Measurements from ENCODE around the gene MAPK10. TPM values are rescaled to one million over a fixed set of nuclear protein-coding genes. Genes with fewer than 3 reads are reported as not detected.
"Not testable (repeated sequence)": the region's sequence is repeated elsewhere in the genome, so short reads cannot be mapped to it uniquely, and the experiment has no call there.

MAPK10 gene
- polyA plus RNA-seq, 1 donor from 2014 or later = 0.94 TPM

GRCh38 chr4:86101410-86101809 lies 258.4 kb downstream of the MAPK10 start:
- no peaks in the 10 kb centered on the region for H3K9me3 Mint-ChIP-seq
- peaks cover 4% of the 10 kb centered on the region for H3K27me3 Mint-ChIP-seq
- H3K4me3 Mint-ChIP-seq = no peak overlapping the region
- no peaks in the 10 kb centered on the region for H3K36me3 Mint-ChIP-seq
- H3K27ac Mint-ChIP-seq = no peak overlapping the region
- no peaks in the 10 kb centered on the region for H3K4me1 Mint-ChIP-seq

DNA sequence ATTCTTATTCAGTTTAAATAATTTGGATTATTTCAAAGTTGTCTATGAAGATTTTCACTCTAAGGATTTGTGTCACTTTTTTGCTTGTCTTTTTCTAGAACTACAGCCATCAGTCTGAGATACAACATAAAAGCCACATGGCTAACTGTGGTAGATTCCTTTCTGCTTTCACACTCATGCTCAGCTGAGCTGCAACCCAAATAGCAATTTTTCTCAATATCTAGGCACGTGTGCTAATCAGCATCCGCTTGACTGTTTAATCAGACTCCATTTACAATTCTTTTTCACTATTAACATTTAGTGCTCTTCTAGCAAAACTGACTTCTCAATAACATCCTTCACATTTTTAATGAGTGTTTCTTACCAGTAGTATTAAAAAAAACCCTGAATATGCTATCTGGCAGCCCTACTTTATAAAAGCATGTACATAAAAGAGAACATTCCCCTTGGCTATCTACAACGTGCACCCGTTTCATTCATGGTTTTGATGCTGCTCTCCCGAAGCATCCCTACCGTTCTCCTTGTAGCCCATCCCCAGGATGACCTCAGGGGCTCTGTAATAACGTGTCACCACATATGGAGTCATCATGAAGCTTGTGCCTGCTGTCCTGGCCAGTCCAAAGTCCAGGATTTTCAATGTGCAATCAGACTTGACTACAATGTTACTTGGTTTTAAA lies 259.2 kb downstream of the MAPK10 start:
- no peaks in the 10 kb centered on the region for H3K36me3 Mint-ChIP-seq
- no peak overlapping the region for H3K27ac Mint-ChIP-seq
- no peak overlapping the region for H3K4me3 Mint-ChIP-seq
- H3K9me3 Mint-ChIP-seq = no peaks in the 10 kb centered on the region
- no peaks in the 10 kb centered on the region for H3K4me1 Mint-ChIP-seq
- H3K27me3 Mint-ChIP-seq = peaks cover 4% of the 10 kb centered on the region

- no peaks in the 10 kb centered on the region for H3K9me3 Mint-ChIP-seq
- peaks cover 4% of the 10 kb centered on the region for H3K27me3 Mint-ChIP-seq
- H3K4me1 Mint-ChIP-seq = no peaks in the 10 kb centered on the region
- no peak overlapping the region for H3K27ac Mint-ChIP-seq
- no peaks in the 10 kb centered on the region for H3K36me3 Mint-ChIP-seq
- H3K4me3 Mint-ChIP-seq = no peak overlapping the region
Observed at GRCh38 chr4:86099348-86099747, 260.5 kb downstream of the MAPK10 start.

- H3K4me1 Mint-ChIP-seq = no peaks in the 10 kb centered on the region
- peaks cover 4% of the 10 kb centered on the region for H3K27me3 Mint-ChIP-seq
- no peaks in the 10 kb centered on the region for H3K36me3 Mint-ChIP-seq
- H3K9me3 Mint-ChIP-seq = no peaks in the 10 kb centered on the region
- H3K27ac Mint-ChIP-seq = no peak overlapping the region
- H3K4me3 Mint-ChIP-seq = no peak overlapping the region
Observed at GRCh38 chr4:86098691-86099090, 261.2 kb downstream of the MAPK10 start.

- H3K9me3 Mint-ChIP-seq = no peaks in the 10 kb centered on the region
- H3K36me3 Mint-ChIP-seq = no peaks in the 10 kb centered on the region
- H3K27ac Mint-ChIP-seq = no peak overlapping the region
Observed at GRCh38 chr4:86096373-86096772, 263.5 kb downstream of the MAPK10 start.

GRCh38 chr4:86092684-86093083 lies 267.2 kb downstream of the MAPK10 start:
- no peak overlapping the region for H3K4me3 Mint-ChIP-seq
- H3K27me3 Mint-ChIP-seq = no peaks in the 10 kb centered on the region
- H3K36me3 Mint-ChIP-seq = no peaks in the 10 kb centered on the region
- no peaks in the 10 kb centered on the region for H3K4me1 Mint-ChIP-seq
- H3K9me3 Mint-ChIP-seq = no peaks in the 10 kb centered on the region
- no peak overlapping the region for H3K27ac Mint-ChIP-seq

More at GRCh38 chr4:86096373-86096772, 263.5 kb downstream of the MAPK10 start:
- no peaks in the 10 kb centered on the region for H3K4me1 Mint-ChIP-seq
- no peak overlapping the region for H3K4me3 Mint-ChIP-seq
- peaks cover 4% of the 10 kb centered on the region for H3K27me3 Mint-ChIP-seq

DNA sequence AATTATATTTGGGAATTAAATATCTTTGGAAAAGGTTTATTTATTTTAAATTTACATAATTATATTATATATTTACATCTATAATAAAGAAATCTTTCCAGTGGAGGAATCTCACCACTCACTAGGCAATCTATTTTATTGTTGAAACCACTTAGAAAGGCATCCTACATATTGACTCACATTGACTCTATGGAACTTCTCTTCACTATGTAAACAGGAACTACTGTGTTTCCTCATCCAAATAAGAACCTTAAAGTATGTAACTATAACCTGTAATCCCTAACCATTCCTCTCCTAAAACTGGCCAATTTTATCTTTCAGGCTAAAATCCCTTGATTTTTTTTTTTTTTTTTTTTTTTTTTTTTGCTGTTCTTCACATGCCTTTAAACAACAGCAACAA lies 268.7 kb downstream of the MAPK10 start:
- no peak overlapping the region for H3K4me3 Mint-ChIP-seq
- H3K36me3 Mint-ChIP-seq = no peaks in the 10 kb centered on the region
- no peaks in the 10 kb centered on the region for H3K4me1 Mint-ChIP-seq
- no peak overlapping the region for H3K27ac Mint-ChIP-seq
- no peaks in the 10 kb centered on the region for H3K27me3 Mint-ChIP-seq
- no peaks in the 10 kb centered on the region for H3K9me3 Mint-ChIP-seq

GRCh38 chr4:86089781-86090323 lies 270.0 kb downstream of the MAPK10 start:
- H3K27ac Mint-ChIP-seq = no peak overlapping the region
- H3K36me3 Mint-ChIP-seq = no peaks in the 10 kb centered on the region
- no peaks in the 10 kb centered on the region for H3K9me3 Mint-ChIP-seq
- H3K4me1 Mint-ChIP-seq = no peaks in the 10 kb centered on the region
- H3K4me3 Mint-ChIP-seq = no peak overlapping the region
- peaks cover 2% of the 10 kb centered on the region for H3K27me3 Mint-ChIP-seq

GRCh38 chr4:86089053-86089452 lies 270.8 kb downstream of the MAPK10 start:
- Mint-ChIP-seq H3K27ac (no peak overlapping the region), H3K36me3 (no peaks in the 10 kb centered on the region), H3K27me3 (peaks cover 2% of the 10 kb centered on the region), H3K4me1 (no peaks in the 10 kb centered on the region), H3K4me3 (no peak overlapping the region), H3K9me3 (no peaks in the 10 kb centered on the region)

GRCh38 chr4:86075796-86076195 lies 284.1 kb downstream of the MAPK10 start:
- not testable (repeated sequence) for H3K4me1 Mint-ChIP-seq, H3K36me3 Mint-ChIP-seq, H3K4me3 Mint-ChIP-seq, H3K27ac Mint-ChIP-seq, H3K27me3 Mint-ChIP-seq, H3K9me3 Mint-ChIP-seq

DNA sequence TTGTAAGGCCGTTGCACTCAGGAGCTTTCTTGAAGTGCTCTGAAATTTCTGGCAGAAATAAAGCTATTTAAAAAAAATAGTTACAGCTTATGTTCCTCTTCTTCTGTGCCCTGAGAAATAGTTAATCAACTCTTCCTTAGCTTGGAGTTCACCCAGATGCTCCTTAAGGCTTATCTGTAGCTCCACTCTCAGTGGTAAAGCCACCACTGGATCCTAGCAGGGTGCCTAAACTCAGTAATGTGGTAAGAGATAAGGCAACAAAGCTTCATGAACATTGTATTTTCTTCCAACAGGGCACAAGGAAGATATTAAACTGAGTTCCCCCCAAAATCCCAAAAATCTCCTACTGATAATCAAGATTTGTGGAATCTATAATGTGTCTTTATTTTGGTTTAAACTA lies 299.5 kb downstream of the MAPK10 start:
- no peak overlapping the region for H3K27ac Mint-ChIP-seq
- no peaks in the 10 kb centered on the region for H3K4me1 Mint-ChIP-seq
- peaks cover 7% of the 10 kb centered on the region for H3K27me3 Mint-ChIP-seq
- H3K9me3 Mint-ChIP-seq = no peaks in the 10 kb centered on the region
- no peaks in the 10 kb centered on the region for H3K36me3 Mint-ChIP-seq
- no peak overlapping the region for H3K4me3 Mint-ChIP-seq

GRCh38 chr4:86058621-86059020 lies 301.2 kb downstream of the MAPK10 start:
- Mint-ChIP-seq H3K9me3 (no peaks in the 10 kb centered on the region), H3K27me3 (peaks cover 7% of the 10 kb centered on the region), H3K4me1 (no peaks in the 10 kb centered on the region), H3K27ac (no peak overlapping the region), H3K4me3 (no peak overlapping the region), H3K36me3 (no peaks in the 10 kb centered on the region)

- Mint-ChIP-seq H3K36me3 (no peaks in the 10 kb centered on the region), H3K9me3 (no peaks in the 10 kb centered on the region), H3K4me1 (no peaks in the 10 kb centered on the region), H3K27ac (no peak overlapping the region), H3K27me3 (peaks cover 9% of the 10 kb centered on the region), H3K4me3 (no peak overlapping the region)
Observed at GRCh38 chr4:86055898-86056297, 304.0 kb downstream of the MAPK10 start.

DNA sequence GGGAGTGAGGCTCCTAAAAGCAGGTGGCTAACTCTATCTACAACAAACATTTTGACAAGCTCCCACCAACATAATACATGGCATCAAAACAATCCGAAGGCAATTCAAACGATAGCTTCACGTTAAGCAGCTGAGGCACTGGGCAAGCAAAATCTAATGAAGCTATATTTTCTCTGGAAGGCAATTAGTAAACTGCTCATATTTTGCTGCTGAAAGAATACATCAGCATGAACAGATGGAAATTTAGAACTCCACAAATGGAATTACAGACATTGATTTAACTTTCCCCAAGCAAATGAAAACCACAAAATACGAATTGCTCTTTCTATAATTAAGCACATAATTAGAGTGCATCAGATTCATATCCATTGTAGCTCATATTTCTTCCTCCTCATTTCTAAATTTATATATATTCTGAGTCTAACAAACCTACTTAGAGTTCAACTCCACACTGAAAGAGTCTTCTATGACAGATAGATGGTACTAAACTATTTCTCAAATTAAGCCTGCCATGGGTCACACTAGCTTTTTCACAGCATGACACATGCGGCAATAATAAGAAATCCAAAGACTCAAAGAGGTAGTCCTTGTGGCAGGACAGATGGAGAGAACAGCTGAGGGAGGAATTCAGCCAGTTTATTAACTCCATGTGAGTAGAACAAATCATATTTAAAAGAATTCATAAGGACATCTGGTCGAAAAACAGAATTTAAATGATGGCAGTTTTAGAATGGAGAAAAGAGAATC lies 305.4 kb downstream of the MAPK10 start:
- Mint-ChIP-seq H3K27ac (no peak overlapping the region), H3K27me3 (peaks cover 6% of the 10 kb centered on the region), H3K4me1 (no peaks in the 10 kb centered on the region), H3K4me3 (no peak overlapping the region), H3K36me3 (no peaks in the 10 kb centered on the region), H3K9me3 (no peaks in the 10 kb centered on the region)

DNA sequence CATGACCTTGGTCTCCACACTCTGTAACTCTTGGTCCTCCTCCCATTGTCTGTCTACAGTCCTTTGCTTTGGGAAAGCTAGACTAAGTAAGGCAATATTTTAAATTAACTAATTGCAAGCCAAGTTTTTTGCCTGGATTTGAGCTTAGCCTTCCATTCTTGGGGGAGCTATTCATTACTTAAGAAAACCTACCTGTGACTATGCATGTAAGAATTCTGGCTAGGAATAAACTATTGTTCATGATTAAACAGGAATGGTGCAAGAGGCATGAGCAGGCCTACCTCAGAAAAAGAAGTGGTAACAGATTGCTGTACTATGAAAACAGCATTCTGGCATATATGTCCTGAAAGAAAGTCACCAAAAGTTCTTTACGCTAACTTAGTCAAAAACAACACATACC lies 309.4 kb downstream of the MAPK10 start:
- H3K27ac Mint-ChIP-seq = no peak overlapping the region
- no peak overlapping the region for H3K4me3 Mint-ChIP-seq
- H3K4me1 Mint-ChIP-seq = no peaks in the 10 kb centered on the region
- no peaks in the 10 kb centered on the region for H3K9me3 Mint-ChIP-seq
- no peaks in the 10 kb centered on the region for H3K36me3 Mint-ChIP-seq
- H3K27me3 Mint-ChIP-seq = peaks cover 5% of the 10 kb centered on the region

DNA sequence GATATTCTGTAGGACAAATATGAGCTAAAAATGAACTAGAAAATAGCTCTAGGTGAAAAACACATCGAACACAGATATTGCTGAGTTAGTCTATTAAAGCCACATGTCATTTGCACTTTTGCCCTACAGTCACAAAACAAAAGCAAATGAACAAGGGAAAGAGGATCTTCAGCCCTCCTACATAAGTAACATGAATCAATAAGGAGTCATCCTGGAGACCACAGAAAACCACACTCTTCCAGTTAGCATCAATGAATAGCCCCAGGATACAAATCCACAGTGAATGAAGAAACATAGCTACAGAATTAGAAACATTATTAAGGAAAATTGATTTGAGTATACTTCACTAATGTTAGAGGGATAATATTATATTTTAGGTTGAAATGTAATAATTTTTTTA lies 311.4 kb downstream of the MAPK10 start:
- Mint-ChIP-seq H3K36me3 (no peaks in the 10 kb centered on the region), H3K27ac (no peak overlapping the region), H3K4me3 (no peak overlapping the region), H3K4me1 (peaks cover 0 to 4% (median 0%) of the 10 kb centered on the region in 3 donors), H3K27me3 (peaks cover 5% of the 10 kb centered on the region), H3K9me3 (no peaks in the 10 kb centered on the region)

All from IgD-negative memory B cell (primary cell).